Progenitor cell of endocrine pancreas (in vitro differentiated cells): ENCODE data around the gene STX19. TPM values are rescaled to one million over a fixed set of nuclear protein-coding genes. Genes with fewer than 3 reads are reported as not detected.

Source experiments
- DNase-seq: peaks from one replicate; pipeline ENCODE4 v3.0.0; 2021; ENCODE audit warnings: low spot score; ENCODE audit not compliant: unreplicated experiment
- H3K27ac Mint-ChIP-seq: 2 replicates; pipeline ENCODE4 v1.8.0; 2021; ENCODE audit warnings: mild to moderate bottlenecking, moderate library complexity, mixed read lengths
- H3K27me3 Mint-ChIP-seq: 2 replicates; pipeline ENCODE4 v1.8.0; 2021; ENCODE audit warnings: mixed read lengths
- H3K36me3 Mint-ChIP-seq: 2 replicates; pipeline ENCODE4 v1.8.0; 2022; ENCODE audit warnings: mixed read lengths; ENCODE audit not compliant: insufficient read depth
- H3K4me1 Mint-ChIP-seq: 2 replicates; pipeline ENCODE4 v1.8.0; 2021; ENCODE audit warnings: low read depth, mixed read lengths
- H3K4me3 Mint-ChIP-seq: 2 replicates; pipeline ENCODE4 v1.8.0; 2021; ENCODE audit warnings: low read depth, mild to moderate bottlenecking, moderate library complexity, mixed read lengths
- H3K9me3 Mint-ChIP-seq: 2 replicates; pipeline ENCODE4 v1.8.0; 2021; ENCODE audit warnings: low read depth, mixed read lengths
- total RNA-seq: library from RNA; stranded (reverse); gene quantifications from 2 replicates; pipeline ENCODE4 v1.2.1, GENCODE V29; 2021
- TF ChIP-seq, protein P1 (sequence below): fragments of 200-600 bp; sonication (generic); IDR thresholded peaks from one replicate; pipeline ENCODE4 v1.5.0; 2021; ENCODE audit warnings: antibody characterized with exemption, mild to moderate bottlenecking; ENCODE audit not compliant: unreplicated experiment

Gene STX19
- total RNA-seq, 1 donor from 2014 or later: not detected

DNA sequence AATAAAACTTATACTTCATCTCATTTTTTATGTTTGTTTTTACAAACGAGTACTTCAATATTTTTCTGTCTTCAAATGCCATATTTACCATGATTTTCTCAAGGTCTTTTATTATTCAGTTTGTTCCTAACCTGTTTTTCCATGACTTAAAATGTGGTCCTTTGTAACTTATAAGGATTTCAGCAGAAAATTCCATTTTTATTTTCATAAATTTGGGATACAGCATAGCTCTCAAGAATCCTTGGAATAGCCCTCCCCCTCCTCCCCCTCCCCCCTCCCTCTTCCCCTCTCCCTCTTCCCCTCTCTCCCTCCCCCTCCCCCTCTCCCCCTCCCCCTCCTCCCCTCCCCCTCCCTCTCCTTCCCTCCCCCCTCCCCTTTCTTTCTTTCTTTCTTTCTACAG, 14.9 kb upstream of the STX19 start:
- Mint-ChIP-seq H3K27me3 (no peaks in the 10 kb centered on the region), H3K27ac (peak overlapping the region; percentile 88), H3K9me3 (peaks cover 6% of the 10 kb centered on the region), H3K4me1 (no peaks in the 10 kb centered on the region), H3K36me3 (peaks cover 29% of the 10 kb centered on the region), H3K4me3 (no peak overlapping the region)
- TF ChIP-seq, protein P1, sequence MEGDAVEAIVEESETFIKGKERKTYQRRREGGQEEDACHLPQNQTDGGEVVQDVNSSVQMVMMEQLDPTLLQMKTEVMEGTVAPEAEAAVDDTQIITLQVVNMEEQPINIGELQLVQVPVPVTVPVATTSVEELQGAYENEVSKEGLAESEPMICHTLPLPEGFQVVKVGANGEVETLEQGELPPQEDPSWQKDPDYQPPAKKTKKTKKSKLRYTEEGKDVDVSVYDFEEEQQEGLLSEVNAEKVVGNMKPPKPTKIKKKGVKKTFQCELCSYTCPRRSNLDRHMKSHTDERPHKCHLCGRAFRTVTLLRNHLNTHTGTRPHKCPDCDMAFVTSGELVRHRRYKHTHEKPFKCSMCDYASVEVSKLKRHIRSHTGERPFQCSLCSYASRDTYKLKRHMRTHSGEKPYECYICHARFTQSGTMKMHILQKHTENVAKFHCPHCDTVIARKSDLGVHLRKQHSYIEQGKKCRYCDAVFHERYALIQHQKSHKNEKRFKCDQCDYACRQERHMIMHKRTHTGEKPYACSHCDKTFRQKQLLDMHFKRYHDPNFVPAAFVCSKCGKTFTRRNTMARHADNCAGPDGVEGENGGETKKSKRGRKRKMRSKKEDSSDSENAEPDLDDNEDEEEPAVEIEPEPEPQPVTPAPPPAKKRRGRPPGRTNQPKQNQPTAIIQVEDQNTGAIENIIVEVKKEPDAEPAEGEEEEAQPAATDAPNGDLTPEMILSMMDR: no peak
- DNase-seq: no peak

DNA sequence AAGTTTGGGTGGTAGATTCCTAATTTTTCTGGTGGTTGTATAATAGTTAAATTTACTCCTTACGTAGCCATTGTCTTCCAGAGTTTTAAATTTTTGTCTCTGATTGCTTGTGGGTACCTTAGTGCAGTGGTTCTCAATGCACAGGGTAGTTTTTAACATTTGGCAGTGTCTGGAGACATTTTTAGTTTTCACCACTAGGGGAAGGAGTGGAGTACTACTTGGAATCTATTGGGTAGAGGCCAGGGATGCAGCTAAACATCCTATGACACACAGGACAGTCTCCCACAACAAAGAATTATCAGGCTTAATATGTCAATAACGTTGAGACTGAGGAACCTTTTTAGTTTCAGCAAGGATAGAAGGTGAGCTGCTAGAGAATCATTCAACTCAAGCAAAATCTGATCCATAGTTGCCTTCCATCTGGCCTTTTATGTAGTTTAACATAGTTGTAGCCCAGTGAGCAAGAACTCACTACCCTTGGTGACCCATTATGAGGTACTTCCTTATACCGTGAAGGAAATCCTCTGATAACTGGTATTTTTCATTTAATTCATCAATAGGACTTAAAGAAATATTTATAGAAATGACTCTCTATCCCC, 8.6 kb upstream of the STX19 start:
- H3K27me3 Mint-ChIP-seq: no peaks in the 10 kb centered on the region
- DNase-seq: no peak
- H3K36me3 Mint-ChIP-seq: peaks cover 16% of the 10 kb centered on the region
- no peaks in the 10 kb centered on the region for H3K4me1 Mint-ChIP-seq
- H3K27ac Mint-ChIP-seq: no peak overlapping the region
- TF ChIP-seq, protein P1: peak; percentile 42
- peaks cover 2% of the 10 kb centered on the region for H3K9me3 Mint-ChIP-seq
- H3K4me3 Mint-ChIP-seq: no peak overlapping the region

DNA sequence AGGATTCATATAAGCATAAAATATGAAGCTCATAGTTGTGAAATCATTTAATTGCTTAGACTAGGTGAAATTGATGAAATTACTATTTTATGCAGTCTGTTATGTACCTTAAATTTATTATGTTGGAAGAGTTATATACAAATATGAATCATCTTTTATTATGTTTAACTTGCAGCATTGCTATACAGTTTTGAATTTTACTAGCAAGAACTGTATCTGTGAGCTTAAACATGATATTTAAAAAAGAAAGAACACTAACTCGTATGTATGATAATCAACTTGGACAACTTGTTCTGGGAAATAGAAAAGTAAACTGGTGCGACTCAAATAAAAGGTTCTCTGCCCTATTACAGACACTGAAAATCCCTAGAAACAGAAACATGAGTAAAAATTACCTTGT, 1.8 kb downstream of the STX19 start:
- Mint-ChIP-seq H3K36me3 (peaks cover 2% of the 10 kb centered on the region), H3K9me3 (no peaks in the 10 kb centered on the region), H3K27me3 (no peaks in the 10 kb centered on the region), H3K4me3 (no peak overlapping the region), H3K27ac (peak overlapping the region; percentile 45), H3K4me1 (peaks cover 6% of the 10 kb centered on the region)
- no peak for DNase-seq
- TF ChIP-seq, protein P1: no peak

DNA sequence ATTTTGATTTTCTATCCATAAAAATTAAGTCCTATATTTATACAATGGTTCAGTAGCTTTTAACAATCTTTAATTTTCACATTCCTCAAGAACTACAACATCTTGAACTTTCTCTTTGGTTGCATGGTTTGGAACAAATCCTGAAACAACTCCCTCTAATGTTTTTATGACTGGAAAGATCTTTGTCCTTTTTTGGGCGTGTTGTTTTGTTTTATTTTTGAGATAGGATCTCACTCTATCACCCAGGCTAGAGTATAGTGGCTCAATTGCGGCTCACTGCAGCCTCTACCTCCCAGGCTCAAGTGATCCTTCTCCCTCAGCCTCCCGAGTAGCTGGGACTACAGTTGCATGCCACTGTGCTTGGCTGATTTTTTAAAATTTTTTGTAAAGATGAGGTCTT, 4.0 kb downstream of the STX19 start:
- Mint-ChIP-seq H3K36me3 (peaks cover 4% of the 10 kb centered on the region), H3K9me3 (no peaks in the 10 kb centered on the region), H3K4me3 (no peak overlapping the region)

DNA sequence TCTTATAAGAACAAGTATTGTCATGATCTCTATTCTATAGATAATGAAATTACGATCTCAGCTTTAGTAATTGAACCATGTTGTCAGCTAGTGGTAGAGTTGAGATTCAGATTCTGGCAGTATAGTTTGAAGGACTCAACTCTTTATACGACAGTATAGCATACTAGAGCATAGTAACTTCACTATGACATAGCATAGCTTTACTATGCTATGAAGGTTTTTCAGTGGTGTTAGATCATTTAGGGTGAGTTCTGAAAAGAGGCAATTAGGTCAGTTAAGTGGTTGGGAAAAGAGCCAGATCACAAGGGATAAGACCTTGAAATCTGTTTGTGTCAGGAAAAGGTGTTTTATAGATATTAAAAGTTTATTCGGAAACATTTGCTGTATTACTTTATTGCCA, 8.1 kb downstream of the STX19 start:
- no peaks in the 10 kb centered on the region for H3K9me3 Mint-ChIP-seq
- no peak overlapping the region for H3K27ac Mint-ChIP-seq
- no peaks in the 10 kb centered on the region for H3K4me1 Mint-ChIP-seq
- DNase-seq: no peak
- TF ChIP-seq, protein P1: no peak
- no peak overlapping the region for H3K4me3 Mint-ChIP-seq
- no peaks in the 10 kb centered on the region for H3K27me3 Mint-ChIP-seq
- peaks cover 3% of the 10 kb centered on the region for H3K36me3 Mint-ChIP-seq

More for the DNA sequence above, 4.0 kb downstream of the STX19 start:
- DNase-seq: no peak
- Mint-ChIP-seq H3K4me1 (peaks cover 6% of the 10 kb centered on the region), H3K27me3 (no peaks in the 10 kb centered on the region), H3K27ac (no peak overlapping the region)
- TF ChIP-seq, protein P1: no peak
